HepG2 (cell line): ENCODE measurements around the gene TMEM235. TPM values are rescaled to one million over a fixed set of nuclear protein-coding genes. Genes with fewer than 3 reads are reported as not detected.

Experiments used
- ATF4 ChIP-seq, 2 experiments: fragments of 450-650 bp in 1 of 2; sonication (generic) in 1 of 2; formaldehyde crosslinking; IDR thresholded peaks; 2 replicates each; pipeline versions ENCODE4 v1.5.0 to v1.8.0; 2020 to 2022; ENCODE audit warnings: mild to moderate bottlenecking in 1 of 2, missing genetic modification reagents in 1 of 2
- CSRNP1 ChIP-seq: sonication (generic); formaldehyde crosslinking; IDR thresholded peaks from 2 replicates; pipeline ENCODE4 v1.8.1; 2023; ENCODE audit warnings: mild to moderate bottlenecking, missing genetic modification reagents
- DZIP1 ChIP-seq: sonication (generic); formaldehyde crosslinking; IDR thresholded peaks from 2 replicates; pipeline ENCODE4 v1.5.0; 2020; ENCODE audit warnings: mild to moderate bottlenecking, missing genetic modification reagents
- GABPA ChIP-seq, 2 experiments: IDR thresholded peaks; 2 replicates each; pipeline ENCODE4 v1.6.1; 2011 to 2016; ENCODE audit warnings: low read depth in 2 of 2, low read length in 1 of 2, missing biosample characterization in 1 of 2, missing genetic modification characterization in 1 of 2
- GRHL1 ChIP-seq: sonication (generic); formaldehyde crosslinking; conservative IDR thresholded peaks from 2 replicates; pipeline ENCODE4 v1.8.0; 2022; ENCODE audit warnings: missing genetic modification reagents
- HOMEZ ChIP-seq: IDR thresholded peaks from 2 replicates; pipeline ENCODE4 v1.6.1; 2016; ENCODE audit warnings: low read depth
- NCOR1 ChIP-seq: fragments of 200-600 bp; sonication (generic); IDR thresholded peaks from 2 replicates; pipeline ENCODE4 v1.7.0; 2017; ENCODE audit warnings: antibody characterized with exemption, low read length, borderline replicate concordance
- SMYD3 ChIP-seq: sonication (generic); formaldehyde crosslinking; IDR thresholded peaks from 2 replicates; pipeline ENCODE4 v1.8.1; 2023; ENCODE audit warnings: mild to moderate bottlenecking, missing genetic modification reagents
- SNAI1 ChIP-seq: sonication (generic); formaldehyde crosslinking; IDR thresholded peaks from 2 replicates; pipeline ENCODE4 v1.5.0; 2020; ENCODE audit warnings: mild to moderate bottlenecking, missing genetic modification reagents, borderline replicate concordance
- SNAPC2 ChIP-seq: sonication (generic); formaldehyde crosslinking; IDR thresholded peaks from 2 replicates; pipeline ENCODE4 v1.8.1; 2022; ENCODE audit warnings: mild to moderate bottlenecking, missing genetic modification reagents
- TAF1 ChIP-seq: sonication (generic); formaldehyde crosslinking; IDR thresholded peaks from 2 replicates; pipeline ENCODE4 v1.4.0; 2020; ENCODE audit warnings: missing genetic modification reagents
- ZNF317 ChIP-seq: sonication (generic); formaldehyde crosslinking; IDR thresholded peaks from 2 replicates; pipeline ENCODE4 v1.5.0; 2020; ENCODE audit warnings: mild to moderate bottlenecking, missing genetic modification reagents
- ZNF691 ChIP-seq: sonication (generic); formaldehyde crosslinking; IDR thresholded peaks from 2 replicates; pipeline ENCODE4 v1.4.0; 2020; ENCODE audit warnings: missing genetic modification reagents, low read depth, mild to moderate bottlenecking, borderline replicate concordance
- ZSCAN5A ChIP-seq: sonication (generic); formaldehyde crosslinking; IDR thresholded peaks from 2 replicates; pipeline ENCODE4 v1.8.0; 2022; ENCODE audit warnings: mild to moderate bottlenecking, missing genetic modification reagents, borderline replicate concordance
- polyA plus RNA-seq, 8 experiments: library from polyadenylated mRNA; depleted of rRNA in 3 of 8; stranded (reverse) in 7 of 8; unstranded in 1 of 8; fragments of >200 nt; fragmentation: Illumina TruSeq in 4 of 8; extraction: Trizol in 4 of 8; gene quantifications; 2 replicates each; pipeline versions ENCODE4 v1.2.1 to v1.2.3, GENCODE V29; 2011 to 2016; ENCODE audit warnings: low read depth in 4 of 8, missing spikeins in 1 of 8, mixed read lengths in 1 of 8; ENCODE audit not compliant: insufficient read depth in 1 of 8
- total RNA-seq, 5 experiments: library from RNA; depleted of rRNA; stranded (reverse); fragments of >200 nt; fragmentation: Illumina TruSeq; extraction: Trizol; gene quantifications; 2 replicates each; pipeline ENCODE4 v1.2.3, GENCODE V29; 2016; ENCODE audit warnings: low read depth in 1 of 5

TMEM235 gene
- total and polyA plus RNA-seq, 2 of the 13 experiments (the other 11 are each of a cell fraction or from before 2014, with no cell fraction given) = not detected

GRCh38 chr17:78214016-78214705, 17.3 kb upstream of the TMEM235 start, which contains the start of gene BIRC5 (continued):
- TF ChIP-seq ZNF691 (CRISPR knock-in tag) (no peak; the same call in 1 of the 2 replicates), SMYD3 (CRISPR knock-in tag) (peak; percentile 88; the same call in 1 of the 2 replicates), HOMEZ (CRISPR knock-in tag) (0 out of 2 replicates have a peak, but pooled peaks have one; percentile 19), ZSCAN5A (no peak; the same call in 1 of the 2 replicates), TAF1 (peak; percentile 77), GRHL1 (no peak), SNAI1 (peak; percentile 59; the same call in 1 of the 2 replicates), SNAPC2 (CRISPR knock-in tag) (peak; percentile 80; the same call in 1 of the 2 replicates), DZIP1 (CRISPR knock-in tag) (no peak), GABPA (IDR thresholded peaks at IDR 0.05; ENCODE audit: low read depth, low read length) (no peak; the same call in 1 of the 2 replicates), GABPA (CRISPR knock-in tag; IDR thresholded peaks at IDR 0.05; ENCODE audit: low read depth) (peak; percentile 68), ZNF317 (CRISPR knock-in tag) (0 out of 2 replicates have a peak, but pooled peaks have one; percentile 69), ATF4 (CRISPR knock-in tag; IDR thresholded peaks at IDR 0.05) (peak in 1 of 2 experiments; percentile 83; a peak in 2 of 4 replicates), NCOR1 (peak; percentile 29; the same call in 1 of the 2 replicates), CSRNP1 (peak; percentile 97)
